ENCODE results near the gene CLC.
"Not testable (repeated sequence)": the region's sequence is repeated elsewhere in the genome, so short reads cannot be mapped to it uniquely, and the experiment has no call there.

Gene CLC

DNA sequence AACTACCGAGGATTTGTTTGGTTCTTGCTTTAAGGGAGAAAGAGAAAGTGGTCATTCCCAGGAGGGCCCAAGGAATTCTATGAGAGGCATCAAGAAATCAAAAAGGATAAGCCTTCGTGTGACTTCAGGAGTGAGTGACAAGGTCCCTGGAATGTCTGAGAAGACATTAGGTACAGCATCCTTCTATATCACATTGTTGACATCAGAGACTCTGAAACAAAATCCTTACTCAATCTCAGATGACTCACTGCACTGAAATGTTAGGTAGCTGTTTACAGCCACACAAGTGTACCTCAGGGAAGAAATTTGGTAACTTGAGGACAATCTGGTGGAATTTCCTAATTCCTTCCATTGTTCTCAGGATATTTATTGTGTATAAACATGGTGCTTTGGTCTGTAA, 41.4 kb downstream of the CLC start:
- no peak overlapping the region for H3K4me3 ChIP-seq (ENCODE audit: low read depth, low read length)
- TF ChIP-seq POLR2A (IDR thresholded peaks at IDR 0.05; ENCODE audit: extremely low read depth, insufficient read length) (no peak), MYC (IDR thresholded peaks at IDR 0.05; ENCODE audit: low read depth, low read length) (no peak)
- TF ChIP-seq, protein P1, sequence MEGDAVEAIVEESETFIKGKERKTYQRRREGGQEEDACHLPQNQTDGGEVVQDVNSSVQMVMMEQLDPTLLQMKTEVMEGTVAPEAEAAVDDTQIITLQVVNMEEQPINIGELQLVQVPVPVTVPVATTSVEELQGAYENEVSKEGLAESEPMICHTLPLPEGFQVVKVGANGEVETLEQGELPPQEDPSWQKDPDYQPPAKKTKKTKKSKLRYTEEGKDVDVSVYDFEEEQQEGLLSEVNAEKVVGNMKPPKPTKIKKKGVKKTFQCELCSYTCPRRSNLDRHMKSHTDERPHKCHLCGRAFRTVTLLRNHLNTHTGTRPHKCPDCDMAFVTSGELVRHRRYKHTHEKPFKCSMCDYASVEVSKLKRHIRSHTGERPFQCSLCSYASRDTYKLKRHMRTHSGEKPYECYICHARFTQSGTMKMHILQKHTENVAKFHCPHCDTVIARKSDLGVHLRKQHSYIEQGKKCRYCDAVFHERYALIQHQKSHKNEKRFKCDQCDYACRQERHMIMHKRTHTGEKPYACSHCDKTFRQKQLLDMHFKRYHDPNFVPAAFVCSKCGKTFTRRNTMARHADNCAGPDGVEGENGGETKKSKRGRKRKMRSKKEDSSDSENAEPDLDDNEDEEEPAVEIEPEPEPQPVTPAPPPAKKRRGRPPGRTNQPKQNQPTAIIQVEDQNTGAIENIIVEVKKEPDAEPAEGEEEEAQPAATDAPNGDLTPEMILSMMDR (IDR thresholded peaks at IDR 0.05; ENCODE audit: low read depth, low read length) = no peak
- TF ChIP-seq, protein P2, sequence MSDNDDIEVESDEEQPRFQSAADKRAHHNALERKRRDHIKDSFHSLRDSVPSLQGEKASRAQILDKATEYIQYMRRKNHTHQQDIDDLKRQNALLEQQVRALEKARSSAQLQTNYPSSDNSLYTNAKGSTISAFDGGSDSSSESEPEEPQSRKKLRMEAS (IDR thresholded peaks at IDR 0.05; ENCODE audit: low read depth, low read length) = no peak
- no peak for DNase-seq (ENCODE audit: low read depth)

DNA sequence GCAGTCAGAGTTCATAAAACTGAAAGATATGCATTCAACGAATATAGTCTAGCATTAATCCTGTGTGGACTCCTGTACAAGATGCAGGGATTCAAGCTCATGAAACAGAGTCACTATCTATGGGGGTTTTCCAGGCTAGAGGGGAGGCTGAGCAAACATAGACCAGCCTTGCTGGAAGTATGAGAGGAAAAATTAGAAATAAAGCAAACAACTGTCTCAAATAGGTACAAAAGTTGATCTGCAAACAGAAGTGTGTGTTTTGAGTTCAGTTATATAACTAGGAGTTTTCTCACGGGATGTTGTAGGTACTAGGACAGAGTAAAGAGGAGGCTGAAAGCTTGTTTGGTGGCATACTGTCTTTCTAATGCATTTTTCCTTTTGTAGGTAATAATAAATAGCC, 42.1 kb downstream of the CLC start:
- no peak overlapping the region for H3K4me3 ChIP-seq (ENCODE audit: low read depth, low read length)
- TF ChIP-seq, protein P1 (IDR thresholded peaks at IDR 0.05; ENCODE audit: low read depth, low read length) = no peak
- TF ChIP-seq, protein P2 (IDR thresholded peaks at IDR 0.05; ENCODE audit: low read depth, low read length) = no peak
- TF ChIP-seq MYC (IDR thresholded peaks at IDR 0.05; ENCODE audit: low read depth, low read length) = no peak
- TF ChIP-seq POLR2A (IDR thresholded peaks at IDR 0.05; ENCODE audit: extremely low read depth, insufficient read length) = no peak
- DNase-seq (ENCODE audit: low read depth) = no peak

DNA sequence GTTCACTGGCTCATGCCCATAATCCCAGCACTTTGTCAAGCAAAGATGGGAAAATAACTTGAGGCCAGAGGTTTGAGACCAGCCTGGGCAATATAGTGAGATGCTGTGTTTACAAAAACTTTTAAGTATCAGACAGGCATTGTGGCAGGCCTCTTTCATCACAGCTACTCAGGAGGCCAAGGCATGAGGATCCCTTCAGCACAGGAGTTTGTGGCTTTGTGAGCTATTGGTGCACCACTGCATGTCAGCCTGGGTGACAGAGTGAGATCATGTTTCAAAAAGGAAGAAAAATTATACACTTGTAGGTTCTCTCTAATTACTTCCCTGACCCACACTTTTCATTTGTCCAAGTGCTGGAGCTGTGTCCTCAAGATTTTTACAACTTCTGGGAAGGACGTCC, 45.0 kb downstream of the CLC start:
- TF ChIP-seq MYC (IDR thresholded peaks at IDR 0.05; ENCODE audit: low read depth, low read length) (no peak), POLR2A (IDR thresholded peaks at IDR 0.05; ENCODE audit: extremely low read depth, insufficient read length) (no peak)
- TF ChIP-seq, protein P2 (IDR thresholded peaks at IDR 0.05; ENCODE audit: low read depth, low read length) = no peak
- TF ChIP-seq, protein P1 (IDR thresholded peaks at IDR 0.05; ENCODE audit: low read depth, low read length) = no peak

DNA sequence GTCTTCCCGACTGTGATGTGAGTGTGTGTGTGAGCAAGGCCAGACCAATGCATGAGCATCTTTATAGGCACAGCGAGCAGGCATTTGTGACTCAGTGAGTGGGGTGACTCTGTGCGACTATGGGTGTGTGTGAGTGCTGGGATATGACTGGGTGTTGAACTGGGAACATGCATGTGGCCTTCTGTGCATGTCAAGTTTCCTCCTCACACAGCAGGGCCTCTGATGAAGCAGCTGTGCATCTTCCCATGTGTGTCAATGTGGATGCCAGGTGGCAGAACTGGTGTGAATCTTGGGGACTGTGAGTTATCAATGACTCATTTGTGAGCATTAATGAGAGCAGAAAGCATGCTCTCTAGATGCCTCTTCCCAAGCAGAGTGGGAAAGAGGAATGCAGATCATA, 45.7 kb downstream of the CLC start:
- no peak overlapping the region for H3K4me3 ChIP-seq (ENCODE audit: low read depth, low read length)
- TF ChIP-seq, protein P2 (IDR thresholded peaks at IDR 0.05; ENCODE audit: low read depth, low read length) = no peak
- TF ChIP-seq, protein P1 (IDR thresholded peaks at IDR 0.05; ENCODE audit: low read depth, low read length) = no peak
- no peak for TF ChIP-seq MYC (IDR thresholded peaks at IDR 0.05; ENCODE audit: low read depth, low read length)
- no peak for TF ChIP-seq POLR2A (IDR thresholded peaks at IDR 0.05; ENCODE audit: extremely low read depth, insufficient read length)

More for the DNA sequence above, 45.0 kb downstream of the CLC start:
- no peak overlapping the region for H3K4me3 ChIP-seq (ENCODE audit: low read depth, low read length)
- no peak for DNase-seq (ENCODE audit: low read depth)

DNA sequence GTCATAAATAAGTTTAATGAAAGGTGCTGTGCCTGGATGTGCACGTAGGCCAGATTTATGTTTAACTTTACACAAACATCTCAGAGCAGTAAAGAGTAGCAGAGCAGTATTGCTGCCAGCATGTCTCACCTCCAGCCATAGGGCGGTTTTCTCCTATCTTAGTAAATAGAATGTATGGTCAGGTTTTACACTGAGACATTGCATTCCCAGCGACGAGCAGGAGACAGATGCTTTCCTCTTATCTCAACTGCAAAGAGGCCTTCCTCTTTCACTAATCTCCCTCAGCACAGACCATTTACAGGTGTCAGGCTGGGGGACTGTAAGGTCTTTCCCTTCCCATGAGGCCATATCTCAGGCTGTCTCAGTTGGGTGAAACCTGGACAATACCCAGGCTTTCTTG, 49.2 kb downstream of the CLC start:
- DNase-seq (ENCODE audit: low read depth); H3K4me3 ChIP-seq (ENCODE audit: low read depth, low read length): not testable (repeated sequence)

More for the DNA sequence above, 45.7 kb downstream of the CLC start:
- no peak for DNase-seq (ENCODE audit: low read depth)

DNA sequence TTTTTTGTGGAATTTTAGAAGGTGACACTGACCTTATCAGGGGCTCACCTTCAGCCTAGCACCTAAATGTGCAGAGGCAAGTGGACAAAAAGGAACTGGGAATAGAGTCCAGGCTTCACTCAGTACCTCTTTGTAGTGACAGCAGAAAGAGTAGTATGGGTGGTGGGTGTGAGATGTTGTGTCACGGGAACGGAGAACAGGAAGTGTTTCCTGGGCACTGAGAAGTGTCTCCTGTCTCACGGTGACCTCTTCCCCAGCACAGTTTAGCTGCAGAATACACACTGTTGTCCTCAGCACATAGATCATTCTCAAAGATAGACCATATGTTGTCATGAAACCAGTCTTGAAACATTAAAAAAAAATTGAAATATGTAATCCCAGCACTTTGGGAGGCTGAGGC, 51.1 kb downstream of the CLC start:
- DNase-seq (ENCODE audit: low read depth) = no peak
- H3K4me3 ChIP-seq (ENCODE audit: low read depth, low read length) = no peak overlapping the region
- TF ChIP-seq, protein P1 (IDR thresholded peaks at IDR 0.05; ENCODE audit: low read depth, low read length) = no peak
- TF ChIP-seq, protein P2 (IDR thresholded peaks at IDR 0.05; ENCODE audit: low read depth, low read length) = no peak
- TF ChIP-seq MYC (IDR thresholded peaks at IDR 0.05; ENCODE audit: low read depth, low read length) (no peak), POLR2A (IDR thresholded peaks at IDR 0.05; ENCODE audit: extremely low read depth, insufficient read length) (no peak)

All from NB4 (cell line).